GM23248 (cell line): ENCODE data around the gene ZNF408. TPM values are rescaled to one million over a fixed set of nuclear protein-coding genes. Genes with fewer than 3 reads are reported as not detected.

Source experiments
- DNase-seq: peaks from one replicate; pipeline ENCODE4 v3.0.0-alpha.2; 2015
- H2AFZ ChIP-seq: fragments of 200-600 bp; sonication (generic); 2 replicates; pipeline ENCODE4 v1.6.1; 2016; ENCODE audit warnings: antibody characterized with exemption
- H3F3A ChIP-seq: fragments of 200-600 bp; sonication (generic); 2 replicates; pipeline ENCODE4 v1.6.1; 2016; ENCODE audit warnings: mild to moderate bottlenecking, antibody characterized with exemption, mixed run types; ENCODE audit not compliant: insufficient read depth
- H3K27ac ChIP-seq: fragments of 200-600 bp; sonication (generic); 2 replicates; pipeline ENCODE4 v1.5.1; 2016; ENCODE audit warnings: mild to moderate bottlenecking
- H3K27me3 ChIP-seq: fragments of 200-600 bp; sonication (generic); replicated peaks from 2 replicates; pipeline ENCODE4 v1.6.1; 2016; ENCODE audit warnings: mild to moderate bottlenecking; ENCODE audit not compliant: insufficient read depth
- H3K36me3 ChIP-seq: fragments of 200-600 bp; sonication (generic); 2 replicates; pipeline ENCODE4 v1.6.1; 2016; ENCODE audit warnings: low read depth, mild to moderate bottlenecking
- H3K4me1 ChIP-seq: fragments of 200-600 bp; sonication (generic); 2 replicates; pipeline ENCODE4 v1.6.1; 2016; ENCODE audit warnings: mild to moderate bottlenecking; ENCODE audit not compliant: insufficient read depth
- H3K4me2 ChIP-seq: fragments of 200-600 bp; sonication (generic); one replicate; pipeline ENCODE4 v1.6.1; 2016; ENCODE audit warnings: mild to moderate bottlenecking; ENCODE audit not compliant: unreplicated experiment
- H3K4me3 ChIP-seq: fragments of 200-600 bp; sonication (generic); 2 replicates; pipeline ENCODE4 v1.5.1; 2016; ENCODE audit warnings: mild to moderate bottlenecking
- H3K79me2 ChIP-seq: fragments of 200-600 bp; sonication (generic); 2 replicates; pipeline ENCODE4 v1.6.1; 2016; ENCODE audit warnings: mild to moderate bottlenecking; ENCODE audit not compliant: insufficient read depth
- H3K9ac ChIP-seq: fragments of 200-600 bp; sonication (generic); 2 replicates; pipeline ENCODE4 v1.6.1; 2016; ENCODE audit warnings: mild to moderate bottlenecking
- H3K9me2 ChIP-seq: fragments of 200-600 bp; sonication (generic); 2 replicates; pipeline ENCODE4 v1.6.1; 2016; ENCODE audit warnings: mixed run types, mild to moderate bottlenecking, moderate library complexity; ENCODE audit not compliant: insufficient read depth
- H3K9me3 ChIP-seq: fragments of 200-600 bp; sonication (generic); one replicate; pipeline ENCODE4 v1.6.1; 2017; ENCODE audit warnings: low read depth
- H4K20me1 ChIP-seq: fragments of 200-600 bp; sonication (generic); 2 replicates; pipeline ENCODE4 v1.6.0; 2016; ENCODE audit not compliant: insufficient read depth
- EZH2 ChIP-seq: fragments of 200-600 bp; sonication (generic); IDR thresholded peaks from 2 replicates; pipeline ENCODE4 v1.6.1; 2018; ENCODE audit warnings: antibody characterized with exemption, mild to moderate bottlenecking; ENCODE audit not compliant: insufficient read depth, poor library complexity, severe bottlenecking
- EZH2phosphoT487 ChIP-seq: fragments of 200-600 bp; sonication (generic); IDR thresholded peaks from 2 replicates; pipeline ENCODE4 v1.6.1; 2018; ENCODE audit warnings: antibody characterized with exemption, moderate library complexity, mild to moderate bottlenecking, low read depth; ENCODE audit not compliant: insufficient read depth
- WGBS, 2 experiments: methylation state at CpG; one replicate each; pipeline ENCODE4 v1.1.6; 2015 to 2017; ENCODE audit warnings: low lambda C conversion rate in 2 of 2, low coverage in 1 of 2; ENCODE audit errors: missing lambda C conversion rate in 2 of 2; 5-methylcytosine and 5-hydroxymethylcytosine counted together
- in situ Hi-C: fragments of 300-500 bp; cut with MboI; formaldehyde crosslinking; loops from 2 replicates; pipeline ENCODE4 v1.15.0; 2020
- polyA plus RNA-seq: library from polyadenylated mRNA; unstranded; fragments of >200 nt; fragmentation: Nextera tagmentation; extraction: Ambion mirVana; gene quantifications from 2 replicates; pipeline ENCODE4 v1.2.1, GENCODE V29; 2016
- total RNA-seq: library from RNA; depleted of rRNA; stranded (reverse); fragments of >200 nt; shearing (Covaris generic); gene quantifications from 2 replicates; pipeline ENCODE4 v1.2.3, GENCODE V29; 2014

The ZNF408 gene
- total and polyA plus RNA-seq, 2 experiments from 2014 or later, result 9.6 to 9.9 TPM

DNA sequence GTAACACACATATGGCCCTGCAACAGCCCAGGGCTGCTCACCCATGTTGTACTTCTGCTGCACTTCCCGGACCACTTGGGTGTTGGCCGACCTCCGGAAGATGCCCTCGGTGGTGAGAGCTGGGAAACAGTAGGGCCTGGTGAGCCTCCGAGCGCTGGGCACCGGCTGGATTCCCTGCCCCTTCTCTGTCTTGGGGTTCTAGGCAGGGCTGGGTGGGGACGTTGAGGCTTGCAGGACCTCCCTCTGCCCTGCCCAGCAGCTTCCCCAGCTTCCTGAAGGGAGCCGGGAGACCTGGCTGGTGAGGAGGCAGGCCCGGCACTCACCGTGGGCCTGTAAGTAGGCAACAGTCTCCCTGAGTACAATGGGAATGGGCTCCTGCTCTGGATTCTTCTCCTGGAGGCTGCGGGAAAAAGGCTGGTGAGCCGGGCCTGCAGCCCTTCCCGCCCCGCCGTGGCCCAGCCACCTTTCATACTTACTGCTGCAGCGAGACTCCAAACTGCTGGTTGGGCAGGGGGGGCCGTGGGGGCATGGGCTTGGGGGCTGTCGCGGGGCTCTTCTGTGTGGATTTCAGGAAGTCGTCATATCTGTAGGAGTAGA is 20.6 kb upstream of the ZNF408 start:
- H3K9me2 ChIP-seq, result no peaks in the 10 kb centered on the region

DNA sequence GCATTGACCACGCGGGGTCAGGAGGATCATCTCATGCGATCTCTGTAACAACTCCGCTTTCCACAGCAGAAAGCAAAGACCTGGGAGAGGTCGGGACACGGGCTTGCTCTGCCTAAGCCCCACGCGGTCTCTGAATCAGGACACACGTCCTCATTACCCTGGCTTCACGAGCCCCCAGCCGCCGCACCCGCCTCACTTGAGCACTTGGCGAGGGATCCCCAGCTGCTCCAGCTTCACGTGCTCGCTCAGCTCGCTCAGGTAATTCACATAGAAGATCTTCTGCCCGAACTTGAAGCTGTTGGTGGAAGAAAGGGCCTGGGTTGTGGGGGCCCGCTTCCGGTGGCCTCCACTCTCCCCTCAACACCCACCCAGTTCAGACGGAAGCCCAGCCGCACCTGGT is 20.0 kb upstream of the ZNF408 start:
- no peaks in the 10 kb centered on the region for H3K27me3 ChIP-seq
- H3K9ac ChIP-seq, result no peak overlapping the region
- no peak overlapping the region for H3K27ac ChIP-seq
- peaks cover 2% of the 10 kb centered on the region for H3K4me1 ChIP-seq
- H3F3A ChIP-seq, result peaks cover 18% of the 10 kb centered on the region
- H3K4me2 ChIP-seq, result no peak overlapping the region
- no peak for DNase-seq
- H3K79me2 ChIP-seq, result peaks cover 17% of the 10 kb centered on the region; the same call in 1 of the 2 replicates
- no peak overlapping the region for H3K4me3 ChIP-seq
- no peaks in the 10 kb centered on the region for H3K9me2 ChIP-seq
- no peak overlapping the region for H2AFZ ChIP-seq
- TF ChIP-seq EZH2phosphoT487, result no peak
- no peak for TF ChIP-seq EZH2
- in situ Hi-C loops, result no loop called here
- 94 to 96% methylated on average over 20 to 22 of the region's 22 CpGs for WGBS, 2 experiments
- H4K20me1 ChIP-seq, result no peaks in the 10 kb centered on the region
- no peaks in the 10 kb centered on the region for H3K9me3 ChIP-seq
- peaks cover 16% of the 10 kb centered on the region; the same call in 1 of the 2 replicates for H3K36me3 ChIP-seq

More for the DNA sequence above, 20.6 kb upstream of the ZNF408 start:
- no peak overlapping the region for H3K4me3 ChIP-seq
- peaks cover 21% of the 10 kb centered on the region for H3F3A ChIP-seq
- no peak overlapping the region for H2AFZ ChIP-seq
- peaks cover 13% of the 10 kb centered on the region; the same call in 1 of the 2 replicates for H3K79me2 ChIP-seq
- no peak overlapping the region for H3K27ac ChIP-seq
- WGBS, 2 experiments, result 87 to 88% methylated on average over 21 of the region's 21 CpGs
- H3K9me3 ChIP-seq, result no peaks in the 10 kb centered on the region
- in situ Hi-C loops, result no loop called here
- no peak overlapping the region for H3K9ac ChIP-seq
- DNase-seq, result no peak
- H3K36me3 ChIP-seq, result peaks cover 16% of the 10 kb centered on the region; the same call in 1 of the 2 replicates
- no peaks in the 10 kb centered on the region for H3K27me3 ChIP-seq
- no peaks in the 10 kb centered on the region for H4K20me1 ChIP-seq
- H3K4me2 ChIP-seq, result no peak overlapping the region
- peaks cover 8% of the 10 kb centered on the region for H3K4me1 ChIP-seq
- TF ChIP-seq EZH2, result no peak
- no peak for TF ChIP-seq EZH2phosphoT487

GRCh38 chr11:46681814-46682213 is 19.0 kb upstream of the ZNF408 start:
- in situ Hi-C loops, result no loop called here
- Histone ChIP-seq H3K4me1 (no peaks in the 10 kb centered on the region), H3K9me3 (no peaks in the 10 kb centered on the region), H3K79me2 (peaks cover 26% of the 10 kb centered on the region), H3F3A (0 out of 2 replicates have a peak, but pooled peaks cover 10% of the 10 kb centered on the region), H3K27ac (no peak overlapping the region), H3K27me3 (no peaks in the 10 kb centered on the region), H3K9ac (no peak overlapping the region), H3K9me2 (no peaks in the 10 kb centered on the region), H2AFZ (no peak overlapping the region), H4K20me1 (no peaks in the 10 kb centered on the region), H3K4me3 (no peak overlapping the region), H3K4me2 (no peak overlapping the region), H3K36me3 (peaks cover 24% of the 10 kb centered on the region)
- 92% methylated on average over 11 of the region's 11 CpGs for WGBS, 2 experiments
- DNase-seq, result no peak
- TF ChIP-seq EZH2phosphoT487 (no peak), EZH2 (no peak)

- peak; percentile 19 for DNase-seq
Measured at GRCh38 chr11:46682773-46683752, 17.8 kb upstream of the ZNF408 start.

More at GRCh38 chr11:46682773-46683752, 17.8 kb upstream of the ZNF408 start:
- TF ChIP-seq EZH2phosphoT487, result no peak
- no peak for TF ChIP-seq EZH2
- Histone ChIP-seq H3K9me2 (no peaks in the 10 kb centered on the region), H3K9me3 (no peaks in the 10 kb centered on the region), H3K4me2 (no peak overlapping the region), H3K27me3 (no peaks in the 10 kb centered on the region), H3K4me3 (no peak overlapping the region), H4K20me1 (no peaks in the 10 kb centered on the region), H3K36me3 (peaks cover 28% of the 10 kb centered on the region), H3F3A (peaks cover 8% of the 10 kb centered on the region), H3K9ac (no peak overlapping the region), H3K4me1 (peaks cover 11% of the 10 kb centered on the region), H3K79me2 (peaks cover 36% of the 10 kb centered on the region), H3K27ac (no peak overlapping the region), H2AFZ (no peak overlapping the region)
- in situ Hi-C loops, result no loop called here
- WGBS, 2 experiments, result 88 to 94% methylated on average over 11 of the region's 11 CpGs
